Measurements from ENCODE around the gene TBC1D12.

The TBC1D12 gene

DNA sequence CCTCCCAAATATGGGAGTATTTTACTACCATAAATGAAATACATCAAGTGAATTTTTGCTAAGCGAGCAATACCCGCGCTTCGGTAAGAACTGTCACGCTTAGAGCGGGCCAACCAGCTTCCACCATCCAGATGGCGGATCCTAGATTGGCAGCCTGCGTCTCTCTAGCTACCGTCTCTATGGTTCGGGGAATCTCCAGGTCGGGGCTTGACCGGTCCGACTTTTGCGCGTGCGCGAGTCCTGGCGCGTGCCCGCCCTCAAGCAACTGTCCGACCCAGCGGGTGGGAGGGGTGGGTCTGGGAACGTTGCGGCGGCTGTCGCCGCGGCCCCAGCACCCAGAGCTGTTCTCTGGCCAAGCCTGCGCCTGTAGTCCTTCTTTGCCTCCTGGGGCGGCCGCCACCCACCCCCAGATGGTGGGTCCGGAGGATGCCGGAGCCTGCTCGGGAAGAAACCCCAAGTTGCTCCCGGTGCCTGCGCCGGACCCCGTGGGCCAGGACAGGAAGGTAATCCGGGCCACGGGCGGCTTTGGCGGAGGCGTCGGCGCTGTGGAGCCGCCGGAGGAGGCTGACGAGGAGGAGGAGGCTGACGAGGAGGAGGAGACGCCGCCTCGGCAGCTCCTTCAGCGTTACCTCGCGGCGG is at the start of gene TBC1D12:
TSS of gene TBC1D12 (plus strand) at position 338 of the 639 bp plus-strand sequence. CDS start at position 411, 73 bp downstream.
- Histone ChIP-seq H3K27me3 (peaks cover 38% of the 10 kb centered on the region), H3K36me3 (no peaks in the 10 kb centered on the region), H4K20me1 (no peaks in the 10 kb centered on the region), H3K4me3 (peak within 1 kb of the TSS; percentile 81), H3K9me3 (peaks cover 21% of the 10 kb centered on the region), H3K27ac (peak within 1 kb of the TSS; percentile 41; the same call in 1 of the 2 replicates), H3K9ac (peak within 1 kb of the TSS; percentile 78), H3K4me1 (peaks cover 7% of the 10 kb centered on the region; the same call in 1 of the 2 replicates), H3K4me2 (peak within 1 kb of the TSS; percentile 73)
- TF ChIP-seq Cebpa-rat (IDR thresholded peaks at IDR 0.05) = no peak

DNA sequence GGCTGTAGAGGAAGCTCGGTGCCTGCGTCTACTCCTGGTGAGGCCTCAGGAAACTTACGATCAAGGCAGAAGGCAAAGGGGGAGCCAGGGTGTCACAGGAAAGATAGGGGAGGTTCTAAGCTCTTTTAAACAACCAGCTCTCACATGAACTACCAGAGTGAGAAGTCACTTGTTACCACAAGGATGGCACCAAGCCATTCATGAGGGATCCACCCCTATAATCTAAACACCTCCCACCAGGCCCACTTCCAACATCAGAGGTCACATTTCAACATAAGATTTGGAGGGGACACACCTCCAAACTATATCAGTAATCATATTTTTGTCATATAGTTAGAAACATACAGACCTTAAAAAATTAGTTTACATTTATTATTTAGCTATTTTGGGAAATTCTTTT is 49.0 kb upstream of the TBC1D12 start:
- Histone ChIP-seq H3K27ac (no peak overlapping the region), H3K36me3 (peaks cover 76% of the 10 kb centered on the region), H4K20me1 (peaks cover 2% of the 10 kb centered on the region; the same call in 1 of the 2 replicates), H3K4me1 (no peaks in the 10 kb centered on the region; the same call in 1 of the 2 replicates), H3K4me2 (no peak overlapping the region), H3K9me3 (no peaks in the 10 kb centered on the region), H3K27me3 (no peaks in the 10 kb centered on the region), H3K4me3 (no peak overlapping the region), H3K9ac (no peak overlapping the region)
- no peak for TF ChIP-seq Cebpa-rat (IDR thresholded peaks at IDR 0.05)

DNA sequence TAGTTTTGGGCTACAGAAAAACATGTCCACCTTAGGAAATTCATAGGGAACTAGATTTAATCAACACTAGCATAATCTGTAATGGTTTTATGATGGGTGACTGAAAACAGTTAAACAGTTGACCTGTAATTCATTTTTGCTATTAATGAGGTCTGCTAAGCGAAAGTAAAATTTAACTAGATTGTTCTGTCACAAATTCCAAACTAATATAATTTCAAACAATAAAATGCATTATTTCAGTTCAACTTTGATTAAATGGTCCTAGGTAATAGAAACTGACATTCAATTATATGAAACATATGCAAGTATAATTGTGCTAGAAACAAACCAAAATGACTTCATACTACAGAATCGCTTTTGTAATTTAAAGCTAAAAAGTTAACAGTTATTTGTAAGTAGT is 46.5 kb upstream of the TBC1D12 start:
- H3K36me3 ChIP-seq = peaks cover 82% of the 10 kb centered on the region

DNA sequence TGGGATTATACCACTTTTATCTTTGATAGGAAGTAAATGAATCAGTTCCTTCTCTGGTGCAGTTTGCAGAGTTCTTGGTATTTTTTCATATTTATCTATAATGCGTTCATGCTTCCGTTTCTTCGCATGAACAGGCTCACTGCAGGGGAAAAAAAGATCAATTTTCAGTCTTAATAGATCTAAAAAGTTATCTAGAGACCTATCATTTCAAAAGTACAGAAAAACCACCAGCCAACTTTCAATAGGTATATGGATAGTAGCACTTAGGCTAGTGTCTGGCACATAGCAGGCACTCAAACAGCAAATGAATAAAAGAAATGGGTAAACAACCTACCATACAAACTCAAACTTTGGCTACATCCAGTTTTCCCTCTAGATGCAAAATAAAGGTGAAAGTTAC is 45.1 kb upstream of the TBC1D12 start:
- peaks cover 5% of the 10 kb centered on the region; the same call in 1 of the 2 replicates for H4K20me1 ChIP-seq
- no peak overlapping the region for H3K4me2 ChIP-seq
- peaks cover 68% of the 10 kb centered on the region for H3K36me3 ChIP-seq
- peaks cover 16% of the 10 kb centered on the region for H3K4me1 ChIP-seq
- no peak overlapping the region for H3K4me3 ChIP-seq
- no peak overlapping the region for H3K27ac ChIP-seq
- no peaks in the 10 kb centered on the region for H3K27me3 ChIP-seq
- no peak overlapping the region for H3K9ac ChIP-seq
- TF ChIP-seq Cebpa-rat (IDR thresholded peaks at IDR 0.05) = no peak
- H3K9me3 ChIP-seq = no peaks in the 10 kb centered on the region

More for the DNA sequence above, 46.5 kb upstream of the TBC1D12 start:
- no peaks in the 10 kb centered on the region for H3K9me3 ChIP-seq
- no peaks in the 10 kb centered on the region for H3K27me3 ChIP-seq
- no peak overlapping the region for H3K27ac ChIP-seq
- TF ChIP-seq Cebpa-rat (IDR thresholded peaks at IDR 0.05) = no peak
- H4K20me1 ChIP-seq = peaks cover 5% of the 10 kb centered on the region; the same call in 1 of the 2 replicates
- no peak overlapping the region for H3K4me3 ChIP-seq
- H3K4me1 ChIP-seq = peaks cover 3% of the 10 kb centered on the region; the same call in 1 of the 2 replicates
- no peak overlapping the region for H3K4me2 ChIP-seq
- no peak overlapping the region for H3K9ac ChIP-seq

DNA sequence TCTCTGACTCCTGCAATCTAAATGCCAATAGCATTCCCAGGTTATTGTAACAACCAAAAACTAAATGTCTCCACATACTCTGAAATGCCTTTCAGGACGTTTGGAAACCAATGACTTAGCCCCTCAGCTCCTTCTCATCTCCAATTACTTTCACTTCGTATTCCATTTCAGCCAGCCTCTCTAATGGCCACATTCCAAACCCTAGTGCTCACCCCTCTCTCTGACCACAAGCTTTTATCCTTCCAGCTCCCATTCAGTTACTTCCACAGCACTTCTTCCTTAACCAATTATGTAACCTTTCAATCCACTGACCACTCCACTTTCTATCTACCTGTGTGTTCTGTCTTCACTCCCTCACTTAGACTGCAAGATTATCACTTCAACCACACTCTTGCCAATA is 43.9 kb upstream of the TBC1D12 start:
- no peak for TF ChIP-seq Cebpa-rat (IDR thresholded peaks at IDR 0.05)
- Histone ChIP-seq H3K4me2 (no peak overlapping the region), H3K4me3 (no peak overlapping the region), H3K27ac (no peak overlapping the region), H3K4me1 (peaks cover 16% of the 10 kb centered on the region), H3K9me3 (peaks cover 8% of the 10 kb centered on the region; the same call in 1 of the 2 replicates), H3K9ac (no peak overlapping the region), H3K36me3 (peaks cover 56% of the 10 kb centered on the region), H3K27me3 (no peaks in the 10 kb centered on the region), H4K20me1 (peaks cover 5% of the 10 kb centered on the region; the same call in 1 of the 2 replicates)

DNA sequence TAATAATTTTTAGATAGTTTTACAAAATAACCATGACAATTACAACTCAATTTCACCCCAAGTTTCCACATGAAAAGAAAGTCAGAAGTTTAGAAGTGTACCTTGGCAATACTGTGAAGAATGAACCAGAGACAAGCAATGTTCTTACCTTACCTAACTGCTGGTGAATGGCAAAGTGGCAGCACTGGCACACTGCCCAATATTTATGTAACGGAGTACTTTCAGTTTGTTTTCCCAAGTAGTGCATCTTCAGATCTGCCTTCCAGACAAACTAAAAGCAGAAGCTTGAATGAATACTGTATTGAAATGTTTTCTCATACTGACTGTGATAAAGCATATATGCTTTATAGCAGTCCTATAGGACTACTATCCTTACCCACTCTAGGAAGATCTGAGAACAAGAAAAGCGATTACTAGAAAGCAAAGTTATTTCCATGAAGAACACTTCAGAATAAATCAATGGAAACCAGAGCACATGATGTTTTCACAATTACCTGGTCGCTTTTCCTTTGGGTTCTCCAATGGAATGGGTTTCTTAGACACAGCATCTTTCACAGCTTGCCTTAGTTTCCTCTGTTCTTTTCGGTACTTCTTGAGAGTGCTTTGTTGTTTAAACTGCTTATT is 41.1 kb upstream of the TBC1D12 start:
- Histone ChIP-seq H3K9me3 (peaks cover 10% of the 10 kb centered on the region; the same call in 1 of the 2 replicates), H4K20me1 (peaks cover 5% of the 10 kb centered on the region; the same call in 1 of the 2 replicates), H3K4me1 (peaks cover 16% of the 10 kb centered on the region), H3K27me3 (no peaks in the 10 kb centered on the region), H3K4me2 (peak overlapping the region; percentile 78), H3K4me3 (peak overlapping the region; percentile 74; the same call in 1 of the 2 replicates), H3K27ac (no peak overlapping the region), H3K36me3 (peaks cover 41% of the 10 kb centered on the region), H3K9ac (0 out of 2 replicates have a peak overlapping the region, but pooled peaks have one; percentile 80)
- TF ChIP-seq Cebpa-rat (IDR thresholded peaks at IDR 0.05) = no peak

DNA sequence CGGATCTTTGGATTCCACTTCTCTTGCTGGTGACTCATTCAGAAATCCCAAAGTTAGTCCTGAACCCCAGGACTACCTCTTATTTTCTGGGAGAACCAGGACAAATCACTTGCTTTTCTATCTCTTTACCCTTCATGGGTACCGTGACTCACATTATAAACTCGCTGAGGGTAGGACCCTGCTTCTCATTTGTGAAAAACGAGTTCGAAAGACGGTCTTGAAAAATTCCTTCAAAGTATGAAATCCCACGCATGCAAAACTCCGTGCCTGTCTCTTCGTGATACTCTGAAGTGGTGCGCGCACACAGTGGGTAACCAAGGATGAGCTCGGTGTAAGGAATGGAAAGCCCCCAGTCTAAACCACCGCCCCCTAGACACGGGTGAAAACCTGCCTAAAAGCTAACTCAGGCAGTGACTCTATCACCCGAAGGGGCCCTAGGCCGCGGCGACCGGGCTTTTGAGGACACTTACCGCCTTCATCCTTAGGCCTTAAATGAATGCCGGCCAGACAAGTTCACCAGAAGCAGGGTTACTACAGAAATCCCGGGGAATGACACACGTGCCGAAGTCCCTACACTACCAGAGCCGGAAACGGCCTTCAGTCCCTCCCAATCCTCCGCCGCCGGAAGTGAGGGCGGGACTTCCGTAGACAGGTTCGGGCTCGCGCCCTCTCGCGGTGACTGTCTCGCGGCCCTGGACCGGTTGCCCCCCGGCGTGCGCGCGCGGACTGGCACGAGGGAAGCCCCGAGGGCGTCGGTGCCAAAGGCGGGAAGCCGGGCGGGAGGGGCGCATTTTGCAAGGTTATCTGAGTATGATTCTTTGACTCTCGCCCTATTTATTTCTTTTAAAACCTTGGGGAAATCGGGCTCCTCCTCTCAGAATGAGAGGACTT is 39.7 kb upstream of the TBC1D12 start, which contains the start of gene NOC3L:
TSS of gene NOC3L (minus strand) at position 580 of the 891 bp plus-strand sequence. CDS start at position 479, 101 bp downstream.
- H3K27me3 ChIP-seq = no peaks in the 10 kb centered on the region
- H3K27ac ChIP-seq = peak within 1 kb of the TSS; percentile 62
- peaks cover 10% of the 10 kb centered on the region; the same call in 1 of the 2 replicates for H3K9me3 ChIP-seq
- peaks cover 16% of the 10 kb centered on the region for H3K4me1 ChIP-seq
- peaks cover 29% of the 10 kb centered on the region for H3K36me3 ChIP-seq
- H3K9ac ChIP-seq = peak within 1 kb of the TSS; percentile 80
- H4K20me1 ChIP-seq = peaks cover 5% of the 10 kb centered on the region; the same call in 1 of the 2 replicates
- peak within 1 kb of the TSS; percentile 78 for H3K4me2 ChIP-seq
- H3K4me3 ChIP-seq = peak within 1 kb of the TSS; percentile 74
- TF ChIP-seq Cebpa-rat (IDR thresholded peaks at IDR 0.05) = no peak

DNA sequence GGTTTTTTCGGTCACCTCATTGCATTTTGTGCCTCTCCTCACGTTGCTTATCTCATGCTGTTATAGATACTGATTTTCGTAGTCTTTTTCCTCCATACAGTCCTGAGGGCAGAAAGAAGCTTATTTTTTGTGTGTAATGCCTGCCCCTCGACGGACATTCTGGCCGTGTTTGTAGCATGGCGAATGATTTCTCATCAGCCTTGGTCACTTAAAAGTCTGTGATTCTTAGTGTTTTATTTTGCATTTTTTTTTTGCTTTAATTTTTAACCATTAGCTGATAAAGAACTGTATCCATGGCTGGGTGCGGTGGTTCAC is 39.1 kb upstream of the TBC1D12 start:
- H3K27ac ChIP-seq = no peak overlapping the region
- TF ChIP-seq Cebpa-rat (IDR thresholded peaks at IDR 0.05) = no peak
- H3K4me3 ChIP-seq = peak overlapping the region; percentile 74
- H3K9me3 ChIP-seq = peaks cover 10% of the 10 kb centered on the region; the same call in 1 of the 2 replicates
- H3K27me3 ChIP-seq = no peaks in the 10 kb centered on the region
- peaks cover 4% of the 10 kb centered on the region; the same call in 1 of the 2 replicates for H4K20me1 ChIP-seq
- peak overlapping the region; percentile 78 for H3K4me2 ChIP-seq
- peaks cover 16% of the 10 kb centered on the region for H3K4me1 ChIP-seq
- H3K36me3 ChIP-seq = peaks cover 23% of the 10 kb centered on the region
- peak overlapping the region; percentile 80; the same call in 1 of the 2 replicates for H3K9ac ChIP-seq

DNA sequence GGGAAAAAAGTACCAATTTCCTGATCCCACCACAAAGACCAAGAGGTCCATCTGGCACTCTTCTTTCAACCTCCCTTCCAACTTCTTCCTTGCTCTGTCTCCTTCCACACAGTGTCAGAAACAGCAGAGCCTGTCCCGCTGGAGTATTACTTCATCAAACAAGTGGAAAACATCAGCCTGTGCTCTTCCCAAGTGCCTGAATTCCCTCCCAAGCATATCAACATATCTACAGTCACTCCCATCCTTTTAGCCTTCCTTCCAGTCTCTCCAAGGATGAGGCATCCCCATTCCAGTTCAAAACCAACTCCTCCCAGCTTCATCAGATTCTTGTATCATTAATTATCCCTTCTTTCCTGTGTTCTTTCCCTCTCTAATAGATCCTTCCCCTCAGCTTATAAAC is 37.9 kb upstream of the TBC1D12 start:
- Histone ChIP-seq H4K20me1 (no peaks in the 10 kb centered on the region), H3K4me2 (no peak overlapping the region), H3K4me3 (no peak overlapping the region), H3K9me3 (peaks cover 10% of the 10 kb centered on the region; the same call in 1 of the 2 replicates), H3K27ac (no peak overlapping the region), H3K4me1 (peaks cover 16% of the 10 kb centered on the region), H3K36me3 (peaks cover 10% of the 10 kb centered on the region), H3K27me3 (no peaks in the 10 kb centered on the region), H3K9ac (no peak overlapping the region)
- TF ChIP-seq Cebpa-rat (IDR thresholded peaks at IDR 0.05) = no peak
